Heart left ventricle (tissue), 13 donors: ENCODE measurements around the gene ZNF207.

ENCODE experiments used
- POLR2A ChIP-seq, 2 donors: fragments of 450-650 bp; IDR thresholded peaks; one replicate each; pipeline ENCODE4 v1.6.1; 2017; ENCODE audit warnings: antibody characterized with exemption in 2 of 2, mild to moderate bottlenecking in 2 of 2, moderate library complexity in 2 of 2
- TF ChIP-seq, protein P1 (sequence below), 12 donors: fragments of 200-600 bp; sonication (generic) in 4 of 12; IDR thresholded peaks; one replicate each; pipeline versions ENCODE4 v1.5.0 to v1.8.0; 2018 to 2022; ENCODE audit warnings: antibody characterized with exemption in 12 of 12, mild to moderate bottlenecking in 5 of 12
- donor health status: ischemic (EF 13 %, LVEDD 7.1; RV severe dilation, severe dysfunction).
- donor health status: DM: no; HTN: yes; CAD: no.
- donor health status: DM: no; HTN: no; CAD: no.
- donor health status: ischemic (EF 25% LVEDD 6.9; RV normal size, moderate dysfunction).
- donor health status: ischemic (EF 25% LVEDD 5.7; RV mildly dilated, moderate dysfunction).
- donor health status: ischemic (EF 35%, LVEDD 5.7; RV mildly dilated, moderate dysfunction).
- donor health status: nonischemic (EF 11% LVEDD 7.7; RV severe dilation, severe dysfunction).
- donor health status: DM: yes; HTN: yes; CAD: no.
- donor health status: PGD.
- donor health status: ischemic (EF 29% LVEDD 5.4; RV normal size, mild dysfunction).
- donor health status: nonischemic (EF 23%, LVEDD 6.1; RV moderate dilation, normal function).

GRCh38 chr17:32426894-32427293 lies 76.9 kb downstream of the ZNF207 start:
- TF ChIP-seq POLR2A (IDR thresholded peaks at IDR 0.05) = no peak
- TF ChIP-seq, protein P1, sequence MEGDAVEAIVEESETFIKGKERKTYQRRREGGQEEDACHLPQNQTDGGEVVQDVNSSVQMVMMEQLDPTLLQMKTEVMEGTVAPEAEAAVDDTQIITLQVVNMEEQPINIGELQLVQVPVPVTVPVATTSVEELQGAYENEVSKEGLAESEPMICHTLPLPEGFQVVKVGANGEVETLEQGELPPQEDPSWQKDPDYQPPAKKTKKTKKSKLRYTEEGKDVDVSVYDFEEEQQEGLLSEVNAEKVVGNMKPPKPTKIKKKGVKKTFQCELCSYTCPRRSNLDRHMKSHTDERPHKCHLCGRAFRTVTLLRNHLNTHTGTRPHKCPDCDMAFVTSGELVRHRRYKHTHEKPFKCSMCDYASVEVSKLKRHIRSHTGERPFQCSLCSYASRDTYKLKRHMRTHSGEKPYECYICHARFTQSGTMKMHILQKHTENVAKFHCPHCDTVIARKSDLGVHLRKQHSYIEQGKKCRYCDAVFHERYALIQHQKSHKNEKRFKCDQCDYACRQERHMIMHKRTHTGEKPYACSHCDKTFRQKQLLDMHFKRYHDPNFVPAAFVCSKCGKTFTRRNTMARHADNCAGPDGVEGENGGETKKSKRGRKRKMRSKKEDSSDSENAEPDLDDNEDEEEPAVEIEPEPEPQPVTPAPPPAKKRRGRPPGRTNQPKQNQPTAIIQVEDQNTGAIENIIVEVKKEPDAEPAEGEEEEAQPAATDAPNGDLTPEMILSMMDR (IDR thresholded peaks at IDR 0.05) = no peak
